Measurements from ENCODE around the gene KCNH2.

GRCh38 chr7:150947761-150948651 is 30.1 kb downstream of the KCNH2 start:
- TF ChIP-seq CTCF (IDR thresholded peaks at IDR 0.05; ENCODE audit: insufficient read depth, low read length, poor library complexity, severe bottlenecking), result no peak
- TF ChIP-seq EZH2phosphoT487 (conservative IDR thresholded peaks at IDR 0.05; ENCODE audit: low read length), result no peak

Measured in SU-DHL-6 (cell line).